ENCODE results near the gene ZFPM1.

Gene ZFPM1

DNA sequence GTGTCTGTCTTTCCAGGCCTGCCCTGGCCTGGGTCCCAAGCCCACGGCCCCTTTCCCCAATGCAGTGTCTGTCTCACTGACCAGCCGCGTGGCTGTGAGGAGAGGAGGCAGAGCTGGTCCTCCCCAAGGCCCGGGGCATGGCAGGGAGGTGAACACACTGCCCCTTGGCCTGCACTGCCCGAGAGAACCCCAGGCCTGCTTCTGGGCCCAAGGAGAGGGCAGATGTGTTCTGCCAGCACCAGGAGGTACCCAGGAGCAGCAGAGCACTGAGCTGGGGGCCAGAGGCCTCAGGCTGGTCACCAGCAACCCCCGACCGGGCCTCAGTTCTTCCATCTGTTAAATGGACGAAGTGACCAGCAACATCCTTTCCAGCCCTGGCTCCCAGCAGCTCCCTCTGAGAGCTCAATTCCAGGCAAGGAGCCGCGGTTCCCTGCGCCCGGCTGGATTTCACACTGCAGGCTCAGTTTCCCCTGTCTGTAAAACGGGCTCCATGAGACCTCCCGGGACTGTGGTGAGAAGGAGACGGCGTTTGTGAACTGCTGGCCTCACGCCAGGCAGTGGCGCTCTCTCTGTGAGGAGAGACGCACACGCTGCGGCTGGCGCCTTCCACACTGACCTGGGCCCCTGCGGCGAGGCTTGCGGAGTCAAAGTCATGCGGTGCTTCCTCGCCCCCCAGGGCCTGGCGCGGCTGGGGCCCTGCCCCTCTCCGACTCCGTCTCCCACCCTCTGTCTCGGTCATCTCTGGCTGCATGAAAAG, 8.1 kb upstream of the ZFPM1 start:
- Histone ChIP-seq H2AFZ (no peak overlapping the region), H3K4me1 (peaks cover 5% of the 10 kb centered on the region), H3K27me3 (ENCODE audit: control insufficient read depth, insufficient read depth, low read length) (no peaks in the 10 kb centered on the region), H3K79me2 (no peaks in the 10 kb centered on the region), H3K9me3 (ENCODE audit: control insufficient read depth, low read length) (no peaks in the 10 kb centered on the region), H3K27ac (no peak overlapping the region), H3K36me3 (ENCODE audit: control insufficient read depth, insufficient read depth, low read length) (no peaks in the 10 kb centered on the region), H3K4me2 (ENCODE audit: low read length) (no peak overlapping the region), H3K9ac (no peak overlapping the region), H3K4me3 (ENCODE audit: low read depth, low read length) (no peak overlapping the region)
- TF ChIP-seq, protein P1, sequence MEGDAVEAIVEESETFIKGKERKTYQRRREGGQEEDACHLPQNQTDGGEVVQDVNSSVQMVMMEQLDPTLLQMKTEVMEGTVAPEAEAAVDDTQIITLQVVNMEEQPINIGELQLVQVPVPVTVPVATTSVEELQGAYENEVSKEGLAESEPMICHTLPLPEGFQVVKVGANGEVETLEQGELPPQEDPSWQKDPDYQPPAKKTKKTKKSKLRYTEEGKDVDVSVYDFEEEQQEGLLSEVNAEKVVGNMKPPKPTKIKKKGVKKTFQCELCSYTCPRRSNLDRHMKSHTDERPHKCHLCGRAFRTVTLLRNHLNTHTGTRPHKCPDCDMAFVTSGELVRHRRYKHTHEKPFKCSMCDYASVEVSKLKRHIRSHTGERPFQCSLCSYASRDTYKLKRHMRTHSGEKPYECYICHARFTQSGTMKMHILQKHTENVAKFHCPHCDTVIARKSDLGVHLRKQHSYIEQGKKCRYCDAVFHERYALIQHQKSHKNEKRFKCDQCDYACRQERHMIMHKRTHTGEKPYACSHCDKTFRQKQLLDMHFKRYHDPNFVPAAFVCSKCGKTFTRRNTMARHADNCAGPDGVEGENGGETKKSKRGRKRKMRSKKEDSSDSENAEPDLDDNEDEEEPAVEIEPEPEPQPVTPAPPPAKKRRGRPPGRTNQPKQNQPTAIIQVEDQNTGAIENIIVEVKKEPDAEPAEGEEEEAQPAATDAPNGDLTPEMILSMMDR (IDR thresholded peaks at IDR 0.05) = no peak

DNA sequence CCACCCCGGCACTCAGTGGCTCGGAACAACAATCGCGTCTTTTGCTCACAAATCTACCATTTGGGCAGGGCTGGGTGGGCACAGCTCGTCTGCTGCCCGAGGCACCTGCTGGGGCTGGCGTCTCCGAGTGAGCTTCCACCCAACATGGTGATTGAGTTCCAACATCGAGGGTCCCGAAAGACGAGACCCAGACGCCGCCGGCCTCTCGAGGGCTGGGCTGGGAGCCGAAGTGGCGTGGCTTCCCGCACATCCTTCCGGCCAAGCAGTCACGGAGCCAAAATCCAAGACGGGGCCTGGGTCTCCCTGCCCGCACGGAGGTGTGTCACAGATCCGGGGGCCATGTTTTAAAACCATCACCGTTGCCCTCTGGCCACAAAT, 7.5 kb upstream of the ZFPM1 start:
- Histone ChIP-seq H3K27ac (no peak overlapping the region), H3K4me3 (ENCODE audit: low read depth, low read length) (no peak overlapping the region), H3K4me2 (ENCODE audit: low read length) (no peak overlapping the region), H3K9ac (no peak overlapping the region), H3K79me2 (no peaks in the 10 kb centered on the region), H3K27me3 (ENCODE audit: control insufficient read depth, insufficient read depth, low read length) (no peaks in the 10 kb centered on the region), H2AFZ (no peak overlapping the region), H3K9me3 (ENCODE audit: control insufficient read depth, low read length) (no peaks in the 10 kb centered on the region), H3K4me1 (peaks cover 5% of the 10 kb centered on the region), H3K36me3 (ENCODE audit: control insufficient read depth, insufficient read depth, low read length) (no peaks in the 10 kb centered on the region)
- TF ChIP-seq, protein P1 (IDR thresholded peaks at IDR 0.05) = no peak

DNA sequence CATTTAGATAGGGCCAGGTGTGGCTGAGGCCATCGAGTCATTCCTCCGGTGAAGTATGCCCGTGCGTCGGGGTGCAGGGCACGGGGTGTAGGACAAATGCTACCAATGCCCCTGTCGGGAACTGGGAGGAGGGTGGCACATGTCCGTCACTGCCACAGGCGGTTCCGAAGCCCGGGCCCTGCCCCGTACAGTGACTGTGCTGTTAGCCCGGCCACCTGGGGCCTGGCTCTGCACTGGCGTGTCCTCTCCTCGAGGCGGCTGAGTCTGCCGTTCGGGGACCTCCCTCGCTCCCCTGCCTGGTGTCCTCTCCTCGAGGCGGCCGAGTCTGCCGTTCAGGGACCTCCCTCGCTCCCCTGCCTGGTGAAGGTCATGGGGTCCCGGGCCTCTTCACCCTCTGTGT, 7.0 kb upstream of the ZFPM1 start:
- Histone ChIP-seq H3K79me2 (no peaks in the 10 kb centered on the region), H3K4me1 (peaks cover 5% of the 10 kb centered on the region), H3K4me3 (ENCODE audit: low read depth, low read length) (no peak overlapping the region), H3K9ac (no peak overlapping the region), H3K27ac (no peak overlapping the region), H3K36me3 (ENCODE audit: control insufficient read depth, insufficient read depth, low read length) (no peaks in the 10 kb centered on the region), H3K9me3 (ENCODE audit: control insufficient read depth, low read length) (no peaks in the 10 kb centered on the region), H2AFZ (no peak overlapping the region), H3K4me2 (ENCODE audit: low read length) (no peak overlapping the region), H3K27me3 (ENCODE audit: control insufficient read depth, insufficient read depth, low read length) (no peaks in the 10 kb centered on the region)
- TF ChIP-seq, protein P1 (IDR thresholded peaks at IDR 0.05) = no peak

DNA sequence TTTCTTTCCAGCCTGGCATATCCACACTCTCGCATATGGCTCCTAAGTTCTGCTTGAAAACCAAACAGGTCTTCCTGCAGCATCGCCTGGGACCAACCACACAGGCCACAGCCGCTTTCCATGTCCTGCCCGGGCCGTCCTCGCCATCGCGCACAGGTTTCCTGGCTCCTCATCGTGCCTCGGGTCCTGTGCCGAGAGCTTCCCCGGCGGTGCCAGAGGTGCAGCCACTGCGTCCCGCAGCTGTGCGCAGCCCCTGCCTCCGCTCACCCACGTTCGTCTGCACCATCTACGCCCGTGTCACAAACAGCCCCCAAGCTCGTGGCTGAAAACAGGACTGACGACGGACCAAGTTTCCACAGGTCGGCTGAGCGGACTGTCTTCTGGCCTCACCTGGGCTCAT, 6.3 kb upstream of the ZFPM1 start:
- no peak overlapping the region for H3K27ac ChIP-seq
- H3K4me1 ChIP-seq = peaks cover 5% of the 10 kb centered on the region
- no peaks in the 10 kb centered on the region for H3K36me3 ChIP-seq (ENCODE audit: control insufficient read depth, insufficient read depth, low read length)
- no peak overlapping the region for H3K4me2 ChIP-seq (ENCODE audit: low read length)
- no peaks in the 10 kb centered on the region for H3K27me3 ChIP-seq (ENCODE audit: control insufficient read depth, insufficient read depth, low read length)
- H2AFZ ChIP-seq = no peak overlapping the region
- TF ChIP-seq, protein P1 (IDR thresholded peaks at IDR 0.05) = no peak
- no peak overlapping the region for H3K9ac ChIP-seq
- no peaks in the 10 kb centered on the region for H3K9me3 ChIP-seq (ENCODE audit: control insufficient read depth, low read length)
- no peak overlapping the region for H3K4me3 ChIP-seq (ENCODE audit: low read depth, low read length)
- H3K79me2 ChIP-seq = no peaks in the 10 kb centered on the region

DNA sequence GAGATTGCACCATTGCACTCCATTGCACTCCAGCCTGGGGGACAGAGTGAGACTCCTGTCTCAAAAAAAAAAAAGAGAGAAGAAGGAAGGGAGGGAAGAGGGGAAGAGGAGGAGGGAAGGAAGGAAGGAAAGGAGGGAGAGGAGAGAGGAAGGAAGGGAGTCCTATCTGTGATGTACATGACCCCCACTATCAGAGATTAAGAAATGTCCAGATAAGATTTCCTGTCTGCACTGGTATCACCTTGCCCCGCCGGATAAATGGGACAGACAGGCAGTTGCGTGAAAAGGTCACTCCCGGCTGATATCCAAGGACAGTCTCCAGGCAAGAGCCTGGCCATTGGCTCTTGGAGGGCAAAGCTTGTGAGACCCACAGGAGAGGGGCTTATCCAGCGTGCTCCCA, 5.2 kb upstream of the ZFPM1 start:
- H3K9me3 ChIP-seq (ENCODE audit: control insufficient read depth, low read length) = no peaks in the 10 kb centered on the region
- TF ChIP-seq, protein P1 (IDR thresholded peaks at IDR 0.05) = no peak
- no peaks in the 10 kb centered on the region for H3K79me2 ChIP-seq
- no peak overlapping the region for H2AFZ ChIP-seq
- H3K27me3 ChIP-seq (ENCODE audit: control insufficient read depth, insufficient read depth, low read length) = no peaks in the 10 kb centered on the region
- H3K4me3 ChIP-seq (ENCODE audit: low read depth, low read length) = no peak overlapping the region
- no peak overlapping the region for H3K27ac ChIP-seq
- no peaks in the 10 kb centered on the region for H3K36me3 ChIP-seq (ENCODE audit: control insufficient read depth, insufficient read depth, low read length)
- no peak overlapping the region for H3K9ac ChIP-seq
- H3K4me1 ChIP-seq = peaks cover 8% of the 10 kb centered on the region
- no peak overlapping the region for H3K4me2 ChIP-seq (ENCODE audit: low read length)

Data from parathyroid adenoma (tissue), 2 donors.